Measurements from ENCODE around the gene NANOS1. TPM values are rescaled to one million over a fixed set of nuclear protein-coding genes. Genes with fewer than 3 reads are reported as not detected.

The NANOS1 gene
- total RNA-seq, 1 experiment from 2014 or later = 0.39 TPM

- no peak for DNase-seq (ENCODE audit: low read depth)
Measured at GRCh38 chr10:119055472-119055871, 26.0 kb downstream of the NANOS1 start.

- DNase-seq (ENCODE audit: low read depth) = no peak
Measured at GRCh38 chr10:119058010-119058409, 28.5 kb downstream of the NANOS1 start.

GRCh38 chr10:119059557-119059956 is 30.0 kb downstream of the NANOS1 start:
- no peak for DNase-seq (ENCODE audit: low read depth)

GRCh38 chr10:119060107-119060506 is 30.6 kb downstream of the NANOS1 start:
- DNase-seq (ENCODE audit: low read depth) = no peak

- no peak for DNase-seq (ENCODE audit: low read depth)
Measured at GRCh38 chr10:119061352-119061751, 31.8 kb downstream of the NANOS1 start.

GRCh38 chr10:119061926-119062325 is 32.4 kb downstream of the NANOS1 start:
- DNase-seq (ENCODE audit: low read depth) = no peak

- no peak for DNase-seq (ENCODE audit: low read depth)
Measured at GRCh38 chr10:119070395-119071165, 41.1 kb downstream of the NANOS1 start.

GRCh38 chr10:119073584-119073983 is 44.1 kb downstream of the NANOS1 start:
- no peak for DNase-seq (ENCODE audit: low read depth)

GRCh38 chr10:119078422-119079179 is 49.1 kb downstream of the NANOS1 start:
- DNase-seq (ENCODE audit: low read depth) = peak; percentile 8

GRCh38 chr10:119079599-119080520 is 50.3 kb downstream of the NANOS1 start:
- DNase-seq (ENCODE audit: low read depth) = peak; percentile 64

GRCh38 chr10:119080521-119081259 is 51.2 kb downstream of the NANOS1 start, which contains the start of gene EIF3A:
EIF3A (minus strand) TSS chr10:119080817; CDS start chr10:119080676, 141 bp downstream.
- peak; percentile 90 for DNase-seq (ENCODE audit: low read depth)

Small RNAs within 50 kb of the gene (small RNA-seq; reads per million reads assigned to genes)
- gene RF00413 (not detected), gene SNORA19 (0.25 reads per million, percentile 18 among the genes with 10 or more reads in this experiment)

Other genes with a start within 250 kb of the NANOS1 start
- 80.7 and 94.2 TPM in 2 replicates for gene EIF3A, start 51.1 kb downstream of the NANOS1 start, total RNA-seq (2014; rRNA removed; shearing (Covaris generic))
- gene DENND10, start 74.4 kb downstream of the NANOS1 start, total RNA-seq (2014; rRNA removed; shearing (Covaris generic)) = 26.6 and 33.8 TPM in 2 replicates
- 30.4 and 36.7 TPM in 2 replicates for gene SFXN4, start 136.0 kb downstream of the NANOS1 start, total RNA-seq (2014; rRNA removed; shearing (Covaris generic))
- 269 and 341 TPM in 2 replicates for gene PRDX3, start 149.1 kb downstream of the NANOS1 start, total RNA-seq (2014; rRNA removed; shearing (Covaris generic))
- gene GRK5, start 177.9 kb downstream of the NANOS1 start, total RNA-seq (2014; rRNA removed; shearing (Covaris generic)) = 11.4 TPM in 2 replicates